A549 (cell line): ENCODE measurements around the gene CD2AP. TPM values are rescaled to one million over a fixed set of nuclear protein-coding genes. Genes with fewer than 3 reads are reported as not detected.

ENCODE experiments used
- ATAC-seq, 2 experiments: fragments of 200-7000 bp in 1 of 2; fragments of >200 bp in 1 of 2; cut with Nextera tagmentation in 1 of 2; cut with Tn5 transposase in 1 of 2; 3 replicates each; pipeline versions ENCODE4 v1.8.0 to v1.9.1; 2018 to 2020; ENCODE audit warnings: mild to moderate bottlenecking in 1 of 2, moderate library complexity in 1 of 2
- CTCF ChIA-PET: fragments of 300-600 bp; sonication (Branson Sonifier 250); formaldehyde crosslinking; extraction: SDS; loops from one replicate; lab custom pipeline; 2021; ENCODE audit warnings: antibody characterized with exemption, inconsistent platforms; lab: Yijun Ruan, JAX
- POLR2A ChIA-PET: fragments of 350-600 bp; formaldehyde crosslinking; extraction: SDS; loops from one replicate; lab custom pipeline; 2021; ENCODE audit warnings: antibody characterized with exemption, inconsistent platforms; lab: Yijun Ruan, JAX
- DNase-seq, 2 experiments: peaks; one replicate each; pipeline versions ENCODE4 v3.0.0 to v3.0.0-alpha.2; 2011 to 2016; ENCODE audit warnings: low read depth in 1 of 2, low spot score in 1 of 2
- FAIRE-seq: peaks from 2 replicates; lab custom pipeline; 2011; peaks lifted over from hg19 to GRCh38; lab: Jason Lieb, UNC
- H3K27ac ChIP-seq, 2 experiments: fragments of >200 bp; sonication (Bioruptor Twin); formaldehyde crosslinking; 3 replicates each; pipeline ENCODE4 v1.5.1; 2016 to 2017
- H3K4me1 ChIP-seq: fragments of >200 bp; sonication (Bioruptor Twin); formaldehyde crosslinking; 3 replicates; pipeline ENCODE4 v1.6.1; 2016
- H3K4me2 ChIP-seq: fragments of >200 bp; sonication (Bioruptor Twin); formaldehyde crosslinking; 3 replicates; pipeline ENCODE4 v1.6.1; 2016
- H3K4me3 ChIP-seq: fragments of >200 bp; sonication (Bioruptor Twin); formaldehyde crosslinking; 3 replicates; pipeline ENCODE4 v1.5.1; 2016
- H3K9me3 ChIP-seq: fragments of >200 bp; sonication (Bioruptor Twin); formaldehyde crosslinking; 3 replicates; pipeline ENCODE4 v1.6.1; 2016
- BCL3 ChIP-seq: fragments of >200 bp; sonication (Bioruptor Twin); formaldehyde crosslinking; IDR thresholded peaks from 3 replicates; pipeline ENCODE4 v1.6.1; 2016
- BHLHE40 ChIP-seq: IDR thresholded peaks from 2 replicates; pipeline ENCODE4 v1.6.1; 2012; ENCODE audit warnings: low read depth, low read length, inconsistent platforms
- CBX2 ChIP-seq: fragments of 200-600 bp; sonication (generic); IDR thresholded peaks from 2 replicates; pipeline ENCODE4 v1.6.1; 2016; ENCODE audit warnings: low read depth, mild to moderate bottlenecking, borderline replicate concordance
- CBX8 ChIP-seq: fragments of 200-600 bp; sonication (generic); IDR thresholded peaks from 2 replicates; pipeline ENCODE4 v1.6.1; 2016
- CEBPB ChIP-seq, 2 experiments: fragments of >200 bp in 1 of 2; sonication (Bioruptor Twin) in 1 of 2; formaldehyde crosslinking in 1 of 2; IDR thresholded peaks; 2 replicates each; pipeline ENCODE4 v1.6.1; 2012 to 2016
- CHD2 ChIP-seq: fragments of 150-350 bp; IDR thresholded peaks from 2 replicates; pipeline ENCODE4 v1.6.1; 2014; ENCODE audit warnings: low read length; ENCODE audit not compliant: partially characterized antibody
- E2F6 ChIP-seq: IDR thresholded peaks from 2 replicates; pipeline ENCODE4 v1.6.1; 2012; ENCODE audit warnings: low read depth, borderline replicate concordance
- EHF ChIP-seq: fragments of 250-450 bp; sonication (Bioruptor Pico); IDR thresholded peaks from 2 replicates; pipeline ENCODE4 v1.5.0; 2020; ENCODE audit warnings: mild to moderate bottlenecking
- EHMT2 ChIP-seq: fragments of 200-600 bp; sonication (generic); IDR thresholded peaks from 2 replicates; pipeline ENCODE4 v1.6.1; 2016; ENCODE audit warnings: antibody characterized with exemption, low read depth, mild to moderate bottlenecking, moderate library complexity
- ELK1 ChIP-seq: fragments of 150-350 bp; IDR thresholded peaks from 2 replicates; pipeline ENCODE4 v1.6.1; 2014; ENCODE audit warnings: low read depth, mild to moderate bottlenecking, low read length
- EP300 ChIP-seq, 2 experiments: fragments of >200 bp; sonication (Bioruptor Twin); formaldehyde crosslinking; IDR thresholded peaks; 2 replicates in 1 of 2; 3 replicates in 1 of 2; pipeline ENCODE4 v1.6.1; 2016 to 2017
- ESRRA ChIP-seq: fragments of 150-350 bp; IDR thresholded peaks from 2 replicates; pipeline ENCODE4 v1.6.1; 2014; ENCODE audit warnings: mild to moderate bottlenecking, low read length, borderline replicate concordance
- FOXS1 ChIP-seq: fragments of 250-450 bp; sonication (Bioruptor Pico); IDR thresholded peaks from 2 replicates; pipeline ENCODE4 v1.5.0; 2020; ENCODE audit warnings: mild to moderate bottlenecking, moderate library complexity
- HDAC2 ChIP-seq: fragments of 200-600 bp; sonication (generic); IDR thresholded peaks from 2 replicates; pipeline ENCODE4 v1.6.1; 2016
- HEYL ChIP-seq: fragments of 250-450 bp; sonication (Bioruptor Pico); IDR thresholded peaks from 2 replicates; pipeline ENCODE4 v1.8.0; 2021; ENCODE audit warnings: mild to moderate bottlenecking, moderate library complexity
- HOXB13 ChIP-seq: fragments of 250-450 bp; sonication (Bioruptor Pico); IDR thresholded peaks from 2 replicates; pipeline ENCODE4 v1.5.0; 2020; ENCODE audit warnings: low read depth, mild to moderate bottlenecking, moderate library complexity
- JUNB ChIP-seq: fragments of >200 bp; sonication (Bioruptor Twin); formaldehyde crosslinking; IDR thresholded peaks from 2 replicates; pipeline ENCODE4 v1.6.1; 2016
- KDM5A ChIP-seq: fragments of 200-600 bp; sonication (generic); IDR thresholded peaks from 2 replicates; pipeline ENCODE4 v1.6.1; 2016; ENCODE audit warnings: antibody characterized with exemption, mild to moderate bottlenecking
- MAX ChIP-seq: IDR thresholded peaks from 2 replicates; pipeline ENCODE4 v1.6.1; 2012
- NFE2L2 ChIP-seq: fragments of 150-350 bp; conservative IDR thresholded peaks from 2 replicates; pipeline ENCODE4 v1.6.1; 2014; ENCODE audit warnings: low read length
- POLR2A ChIP-seq: IDR thresholded peaks from 2 replicates; pipeline ENCODE4 v1.6.1; 2012; ENCODE audit warnings: mild to moderate bottlenecking, low read length
- RAD21 ChIP-seq, 2 experiments: fragments of >200 bp in 1 of 2; sonication (Bioruptor Twin) in 1 of 2; formaldehyde crosslinking in 1 of 2; IDR thresholded peaks in 1 of 2; conservative IDR thresholded peaks in 1 of 2; 2 replicates in 1 of 2; 3 replicates in 1 of 2; pipeline ENCODE4 v1.6.1; 2012 to 2018; ENCODE audit warnings: inconsistent platforms in 1 of 2
- RARB ChIP-seq: fragments of 250-450 bp; sonication (Bioruptor Pico); IDR thresholded peaks from 2 replicates; pipeline ENCODE4 v1.8.0; 2021; ENCODE audit warnings: mild to moderate bottlenecking, moderate library complexity
- RCOR1 ChIP-seq: fragments of 150-350 bp; IDR thresholded peaks from 2 replicates; pipeline ENCODE4 v1.6.1; 2014; ENCODE audit warnings: antibody characterized with exemption, low read length, low read depth
- REST ChIP-seq: fragments of 200-600 bp; sonication (generic); IDR thresholded peaks from 2 replicates; pipeline ENCODE4 v1.6.1; 2016; ENCODE audit warnings: antibody characterized with exemption, mild to moderate bottlenecking, moderate library complexity
- RNF2 ChIP-seq: fragments of 200-600 bp; sonication (generic); IDR thresholded peaks from 2 replicates; pipeline ENCODE4 v1.6.1; 2016; ENCODE audit warnings: low read depth, mild to moderate bottlenecking, antibody characterized with exemption, moderate library complexity, borderline replicate concordance
- SREBF2 ChIP-seq: fragments of 450-650 bp; IDR thresholded peaks from 2 replicates; pipeline ENCODE4 v1.6.1; 2014; ENCODE audit warnings: mild to moderate bottlenecking, moderate library complexity
- TP53 ChIP-seq: fragments of 250-450 bp; sonication (Bioruptor Pico); IDR thresholded peaks from 2 replicates; pipeline ENCODE4 v1.5.0; 2021; ENCODE audit warnings: mild to moderate bottlenecking, moderate library complexity
- ZFP36 ChIP-seq: fragments of 450-650 bp; IDR thresholded peaks from 2 replicates; pipeline ENCODE4 v1.6.1; 2014; ENCODE audit warnings: borderline replicate concordance; ENCODE audit not compliant: partially characterized antibody
- ZNF302 ChIP-seq: fragments of 250-450 bp; sonication (Bioruptor Pico); IDR thresholded peaks from 2 replicates; pipeline ENCODE4 v1.9.0; 2021; ENCODE audit warnings: inconsistent platforms, mild to moderate bottlenecking, moderate library complexity
- WGBS: methylation state at CpG from one replicate; pipeline ENCODE4 v1.1.6; 2017; ENCODE audit errors: missing lambda C conversion rate; 5-methylcytosine and 5-hydroxymethylcytosine counted together
- polyA plus RNA-seq, 4 experiments: library from polyadenylated mRNA; depleted of rRNA in 3 of 4; stranded (reverse); fragments of >200 nt; fragmentation: RNase III in 1 of 4; extraction: RNeasy Plus Mini Kit Qiagen cat#74134 plus additional on column Dnase treatment in 1 of 4; gene quantifications; 2 replicates in 3 of 4; 3 replicates in 1 of 4; pipeline ENCODE4 v1.2.3, GENCODE V29; 2011 to 2017

CD2AP gene
- polyA plus RNA-seq, 2 of the 4 experiments (the other 2 are of a cell fraction) = 18.8 to 35.7 TPM

- no peak for DNase-seq
- Histone ChIP-seq H3K4me1 (no peaks in the 10 kb centered on the region), H3K4me3 (no peak overlapping the region), H3K27ac (no peak overlapping the region), H3K4me2 (no peak overlapping the region), H3K9me3 (no peaks in the 10 kb centered on the region)
- TF ChIP-seq CHD2 (no peak), MAX (no peak), TP53 (no peak), CBX2 (no peak), HDAC2 (no peak), ELK1 (no peak), SREBF2 (no peak), HOXB13 (CRISPR knock-in tag) (no peak), KDM5A (no peak)
- CTCF ChIA-PET = no interaction called here
- 94% methylated on average over 4 of the region's 4 CpGs for WGBS
- POLR2A ChIA-PET = no interaction called here
- FAIRE-seq = no peak
- no peak for ATAC-seq
Observed at GRCh38 chr6:47579040-47579439, 101.5 kb downstream of the CD2AP start.

GRCh38 chr6:47581591-47581990, 104.0 kb downstream of the CD2AP start:
- Histone ChIP-seq H3K9me3 (no peaks in the 10 kb centered on the region), H3K4me2 (no peak overlapping the region)
- POLR2A ChIA-PET = no interaction called here
- 92% methylated on average over 2 of the region's 2 CpGs for WGBS
- no peak for DNase-seq
- CTCF ChIA-PET = no interaction called here
- no peak for FAIRE-seq
- ATAC-seq = no peak
- no peak for TF ChIP-seq EHMT2
- no peak for TF ChIP-seq BCL3
- no peak for TF ChIP-seq FOXS1
- no peak for TF ChIP-seq RCOR1
- no peak for TF ChIP-seq ZNF302 (CRISPR knock-in tag)
- no peak for TF ChIP-seq HOXB13 (CRISPR knock-in tag)
- TF ChIP-seq ESRRA = no peak
- no peak for TF ChIP-seq E2F6
- TF ChIP-seq BHLHE40 = no peak
- TF ChIP-seq, all 56 proteins: peak for 0
- Histone ChIP-seq H3K4me3 (no peak overlapping the region), H3K27ac (no peak overlapping the region), H3K4me1 (no peaks in the 10 kb centered on the region)

- H3K9me3 ChIP-seq = no peaks in the 10 kb centered on the region
- no peak overlapping the region for H3K4me2 ChIP-seq
- H3K27ac ChIP-seq = no peak overlapping the region
- FAIRE-seq (no peak), ATAC-seq (no peak), DNase-seq (no peak)
- H3K4me3 ChIP-seq = no peak overlapping the region
- ChIA-PET CTCF (no interaction called here), POLR2A (no interaction called here)
- H3K4me1 ChIP-seq = no peaks in the 10 kb centered on the region
- TF ChIP-seq MAX = no peak
- no peak for TF ChIP-seq E2F6
- TF ChIP-seq ZFP36 = no peak
- TF ChIP-seq EHF (CRISPR knock-in tag) = no peak
- TF ChIP-seq NFE2L2 = no peak
- no peak for TF ChIP-seq JUNB
- TF ChIP-seq HOXB13 (CRISPR knock-in tag) = no peak
- no peak for TF ChIP-seq SREBF2
- no peak for TF ChIP-seq RARB (CRISPR knock-in tag)
- no peak for TF ChIP-seq CBX2
- no peak for TF ChIP-seq CBX8
- no peak for TF ChIP-seq POLR2A
- no peak for TF ChIP-seq HEYL (CRISPR knock-in tag)
- no peak for TF ChIP-seq EP300 (IDR thresholded peaks at IDR 0.05)
- no peak for TF ChIP-seq RNF2
- no peak for TF ChIP-seq REST
- no peak for TF ChIP-seq RAD21 (conservative IDR thresholded peaks at IDR 0.05 in 1 of 2, IDR thresholded peaks at IDR 0.05 in 1 of 2)
- TF ChIP-seq CEBPB (IDR thresholded peaks at IDR 0.05) = no peak
Observed at GRCh38 chr6:47587493-47587892, 109.9 kb downstream of the CD2AP start.
